H1 (cell line): Measurements from ENCODE around the gene LGI4. TPM values are rescaled to one million over a fixed set of nuclear protein-coding genes. Genes with fewer than 3 reads are reported as not detected.

ENCODE experiments used
- CTCF ChIA-PET: fragments of 300-600 bp; sonication (Branson Sonifier 250); formaldehyde crosslinking; loops from one replicate; lab custom pipeline; 2021; ENCODE audit not compliant: partially characterized antibody; lab: Charles Lee
- POLR2A ChIA-PET: fragments of 300-600 bp; sonication (Branson Sonifier 250); formaldehyde crosslinking; loops from one replicate; lab custom pipeline; 2021; ENCODE audit warnings: inconsistent platforms; ENCODE audit not compliant: partially characterized antibody; lab: Charles Lee
- DNase-seq, 2 experiments: peaks; one replicate each; pipeline versions ENCODE4 v3.0.0 to v3.0.0-alpha.2; 2010 to 2022; ENCODE audit warnings: low spot score in 2 of 2, low read depth in 1 of 2, mixed read lengths in 1 of 2
- FAIRE-seq: peaks from 2 replicates; lab custom pipeline; 2011; peaks lifted over from hg19 to GRCh38; lab: Jason Lieb, UNC
- H2AFZ ChIP-seq: 2 replicates; pipeline ENCODE4 v1.8.1; 2012; ENCODE audit warnings: low read length, inconsistent platforms
- H2AK5ac ChIP-seq: 2 replicates; pipeline ENCODE4 v1.6.1; 2013; ENCODE audit warnings: low read depth, low read length
- H2BK120ac ChIP-seq: replicated peaks from 2 replicates; pipeline ENCODE3; 2013; ENCODE audit warnings: low read depth, low read length, inconsistent platforms
- H2BK12ac ChIP-seq: 2 replicates; pipeline ENCODE4 v1.6.1; 2013; ENCODE audit warnings: low read depth, low read length
- H2BK15ac ChIP-seq: 2 replicates; pipeline ENCODE4 v1.6.1; 2013; ENCODE audit warnings: low read length
- H2BK20ac ChIP-seq: 2 replicates; pipeline ENCODE4 v1.6.1; 2013; ENCODE audit warnings: low read length
- H2BK5ac ChIP-seq: 2 replicates; pipeline ENCODE4 v1.6.1; 2013; ENCODE audit warnings: low read depth, low read length
- H3K14ac ChIP-seq: 2 replicates; pipeline ENCODE4 v1.6.1; 2013; ENCODE audit warnings: inconsistent platforms; ENCODE audit not compliant: insufficient read length
- H3K18ac ChIP-seq: 2 replicates; pipeline ENCODE4 v1.6.1; 2013; ENCODE audit warnings: low read length; ENCODE audit errors: extremely low read depth
- H3K23ac ChIP-seq: 2 replicates; pipeline ENCODE4 v1.6.1; 2013; ENCODE audit warnings: inconsistent platforms; ENCODE audit not compliant: insufficient read length
- H3K23me2 ChIP-seq: 2 replicates; pipeline ENCODE4 v1.6.1; 2013; ENCODE audit warnings: low read depth, low read length
- H3K27ac ChIP-seq: 2 replicates; pipeline ENCODE4 v1.6.1; 2011; ENCODE audit warnings: low read depth, low read length, inconsistent platforms
- H3K27me3 ChIP-seq, 4 experiments: replicated peaks in 1 of 4; 1 replicate in 1 of 4; 2 replicates in 3 of 4; pipeline versions ENCODE4 v1.6.1 to v1.8.1; 2011 to 2013; ENCODE audit warnings: low read length in 3 of 4, mild to moderate bottlenecking in 3 of 4, inconsistent platforms in 2 of 4, mixed read lengths in 2 of 4, moderate library complexity in 1 of 4; ENCODE audit not compliant: control insufficient read depth in 3 of 4, insufficient read depth in 3 of 4; ENCODE audit errors: extremely low read depth in 1 of 4
- H3K36me3 ChIP-seq, 4 experiments: 2 replicates each; pipeline versions ENCODE4 v1.6.1 to v1.8.1; 2011 to 2013; ENCODE audit warnings: mild to moderate bottlenecking in 4 of 4, low read length in 3 of 4, moderate library complexity in 2 of 4, control low read depth in 1 of 4, inconsistent platforms in 1 of 4; ENCODE audit not compliant: insufficient read depth in 4 of 4, control insufficient read depth in 2 of 4
- H3K4ac ChIP-seq: replicated peaks from 2 replicates; pipeline ENCODE3; 2013; ENCODE audit warnings: low read length, low read depth, mixed read lengths, inconsistent platforms; ENCODE audit not compliant: insufficient read length
- H3K4me1 ChIP-seq, 4 experiments: replicated peaks in 1 of 4; 1 replicate in 1 of 4; 2 replicates in 3 of 4; pipeline versions ENCODE4 v1.6.1 to v1.8.1; 2011 to 2013; ENCODE audit warnings: low read length in 3 of 4, inconsistent platforms in 2 of 4, mixed read lengths in 1 of 4; ENCODE audit not compliant: insufficient read depth in 4 of 4, control insufficient read depth in 3 of 4
- H3K4me2 ChIP-seq, 2 experiments: 2 replicates each; pipeline versions ENCODE4 v1.6.1 to v1.8.1; 2011 to 2013; ENCODE audit warnings: low read depth in 2 of 2, low read length in 2 of 2, control low read depth in 1 of 2, inconsistent platforms in 1 of 2, mild to moderate bottlenecking in 1 of 2; ENCODE audit not compliant: insufficient read depth in 1 of 2
- H3K4me3 ChIP-seq, 4 experiments: fragments of 200-600, 300-600 bp in 1 of 4; sonication (generic), shearing (Covaris generic), sonication (Bioruptor Twin) in 1 of 4; 2 replicates each; pipeline versions ENCODE4 v1.5.1 to v1.8.1; 2011 to 2016; ENCODE audit warnings: low read length in 4 of 4, low read depth in 3 of 4, control low read depth in 2 of 4, inconsistent platforms in 2 of 4, mild to moderate bottlenecking in 2 of 4, mixed read lengths in 1 of 4, moderate library complexity in 1 of 4; ENCODE audit not compliant: insufficient read depth in 2 of 4; ENCODE audit errors: extremely low read depth in 1 of 4
- H3K56ac ChIP-seq: replicated peaks from 2 replicates; pipeline ENCODE3; 2013; ENCODE audit warnings: low read depth, mild to moderate bottlenecking, mixed read lengths, low read length, inconsistent platforms; ENCODE audit not compliant: insufficient read length
- H3K79me1 ChIP-seq: 2 replicates; pipeline ENCODE4 v1.6.1; 2013; ENCODE audit warnings: low read depth, low read length, control low read depth
- H3K79me2 ChIP-seq, 2 experiments: 2 replicates each; pipeline versions ENCODE4 v1.6.1 to v1.8.1; 2012 to 2013; ENCODE audit warnings: low read length in 2 of 2, mild to moderate bottlenecking in 2 of 2, inconsistent platforms in 1 of 2; ENCODE audit not compliant: insufficient read depth in 2 of 2, control insufficient read depth in 1 of 2
- H3K9ac ChIP-seq, 4 experiments: replicated peaks in 1 of 4; 1 replicate in 1 of 4; 2 replicates in 3 of 4; pipeline versions ENCODE4 v1.6.1 to v1.8.1; 2011 to 2013; ENCODE audit warnings: low read depth in 3 of 4, low read length in 3 of 4, control low read depth in 2 of 4, mild to moderate bottlenecking in 2 of 4, moderate library complexity in 2 of 4, inconsistent platforms in 1 of 4; ENCODE audit errors: extremely low read depth in 1 of 4
- H3K9me3 ChIP-seq, 2 experiments: 2 replicates each; pipeline versions ENCODE4 v1.6.1 to v1.8.1; 2012 to 2013; ENCODE audit warnings: mild to moderate bottlenecking in 2 of 2, moderate library complexity in 2 of 2, control low read depth in 1 of 2, inconsistent platforms in 1 of 2, low read depth in 1 of 2, low read length in 1 of 2, mixed read lengths in 1 of 2; ENCODE audit not compliant: insufficient read depth in 2 of 2
- H4K20me1 ChIP-seq, 2 experiments: replicated peaks in 1 of 2; 2 replicates each; pipeline versions ENCODE3 to v1.8.1; 2011 to 2013; ENCODE audit warnings: inconsistent platforms in 2 of 2, low read length in 2 of 2, mild to moderate bottlenecking in 1 of 2; ENCODE audit not compliant: insufficient read depth in 2 of 2, control insufficient read depth in 1 of 2
- H4K5ac ChIP-seq: 2 replicates; pipeline ENCODE4 v1.6.1; 2013; ENCODE audit warnings: low read length, low read depth, mixed read lengths, inconsistent platforms; ENCODE audit not compliant: insufficient read length
- H4K8ac ChIP-seq: 2 replicates; pipeline ENCODE4 v1.8.0; 2013; ENCODE audit warnings: mild to moderate bottlenecking, moderate library complexity, low read length, inconsistent platforms; ENCODE audit not compliant: insufficient read depth; ENCODE audit errors: extremely low read depth
- H4K91ac ChIP-seq: replicated peaks from 2 replicates; pipeline ENCODE3; 2013; ENCODE audit warnings: low read length, mixed read lengths, inconsistent platforms; ENCODE audit not compliant: insufficient read length
- BACH1 ChIP-seq: IDR thresholded peaks from 2 replicates; pipeline ENCODE4 v1.6.1; 2012; ENCODE audit warnings: low read length, improper control_type of control experiment
- BRCA1 ChIP-seq: IDR thresholded peaks from 2 replicates; pipeline ENCODE4 v1.6.1; 2012; ENCODE audit warnings: low read depth, low read length, improper control_type of control experiment
- HDAC6 ChIP-seq: IDR thresholded peaks from one replicate; pipeline ENCODE4 v1.7.1; 2012; ENCODE audit warnings: low read depth, mild to moderate bottlenecking, inconsistent platforms, low read length, moderate library complexity
- KDM4A ChIP-seq: IDR thresholded peaks from one replicate; pipeline ENCODE4 v1.7.1; 2012; ENCODE audit warnings: low read depth, mild to moderate bottlenecking, moderate library complexity, low read length, inconsistent platforms; ENCODE audit not compliant: severe bottlenecking
- KDM5A ChIP-seq: fragments of 200-600 bp; IDR thresholded peaks from 2 replicates; pipeline ENCODE4 v1.7.1; 2012; ENCODE audit warnings: mild to moderate bottlenecking, low read length, inconsistent platforms, mixed read lengths
- NANOG ChIP-seq: IDR thresholded peaks from 2 replicates; pipeline ENCODE4 v1.6.1; 2011; ENCODE audit warnings: low read length, low read depth, mild to moderate bottlenecking, inconsistent platforms; ENCODE audit not compliant: insufficient read depth, poor library complexity, severe bottlenecking
- NRF1 ChIP-seq: IDR thresholded peaks from 2 replicates; pipeline ENCODE4 v1.6.1; 2011; ENCODE audit warnings: mild to moderate bottlenecking, low read depth, low read length, improper control_type of control experiment
- RFX5 ChIP-seq: IDR thresholded peaks from 2 replicates; pipeline ENCODE4 v1.6.1; 2011; ENCODE audit warnings: low read depth, low read length, improper control_type of control experiment, borderline replicate concordance
- SIN3A ChIP-seq, 2 experiments: IDR thresholded peaks in 1 of 2; conservative IDR thresholded peaks in 1 of 2; 2 replicates each; pipeline ENCODE4 v1.6.1; 2011 to 2012; ENCODE audit warnings: low read length in 2 of 2, improper control_type of control experiment in 1 of 2, low read depth in 1 of 2, mild to moderate bottlenecking in 1 of 2
- SP1 ChIP-seq: IDR thresholded peaks from 2 replicates; pipeline ENCODE4 v1.6.1; 2011; ENCODE audit warnings: low read depth, low read length
- SRF ChIP-seq: IDR thresholded peaks from 2 replicates; pipeline ENCODE4 v1.6.1; 2011; ENCODE audit warnings: mild to moderate bottlenecking, low read depth, low read length, moderate library complexity
- WGBS, 2 experiments: shearing (Covaris generic) in 1 of 2; methylation state at CpG; one replicate each; pipeline versions ENCODE4 v1.1.6 to v1.1.7; 2013 to 2015; ENCODE audit warnings: low lambda C conversion rate in 2 of 2, mixed read lengths in 2 of 2, inconsistent platforms in 1 of 2, low coverage in 1 of 2, missing lambda C conversion rate in 1 of 2; ENCODE audit not compliant: insufficient replicate concordance in 2 of 2, insufficient coverage in 1 of 2, insufficient read length in 1 of 2; ENCODE audit errors: extremely low coverage in 1 of 2, missing lambda C conversion rate in 1 of 2; 5-methylcytosine and 5-hydroxymethylcytosine counted together
- polyA plus RNA-seq, 7 experiments: library from polyadenylated mRNA; depleted of rRNA in 3 of 7; stranded (reverse) in 5 of 7; unstranded in 2 of 7; fragments of >200 nt in 5 of 7; fragments of 200-250 nt in 2 of 7; gene quantifications; 1 replicate in 5 of 7; 2 replicates in 1 of 7; 4 replicates in 1 of 7; pipeline versions ENCODE4 v1.2.1 to v1.2.3, GENCODE V29; 2011 to 2013; ENCODE audit warnings: missing spikeins in 2 of 7, mixed read lengths in 2 of 7
- total RNA-seq: library from RNA; stranded (reverse); fragmentation: NEBNext Ultra II Directional; extraction: Animal tissue kit (Norgen Biotek cat#: 25700); gene quantifications from 2 replicates; pipeline ENCODE4 v1.2.1, GENCODE V29; 2021

LGI4 gene
- total and polyA plus RNA-seq, 2 of the 8 experiments (the other 6 are each of a cell fraction or from before 2014, with no cell fraction given), result 2.0 to 8.2 TPM

DNA sequence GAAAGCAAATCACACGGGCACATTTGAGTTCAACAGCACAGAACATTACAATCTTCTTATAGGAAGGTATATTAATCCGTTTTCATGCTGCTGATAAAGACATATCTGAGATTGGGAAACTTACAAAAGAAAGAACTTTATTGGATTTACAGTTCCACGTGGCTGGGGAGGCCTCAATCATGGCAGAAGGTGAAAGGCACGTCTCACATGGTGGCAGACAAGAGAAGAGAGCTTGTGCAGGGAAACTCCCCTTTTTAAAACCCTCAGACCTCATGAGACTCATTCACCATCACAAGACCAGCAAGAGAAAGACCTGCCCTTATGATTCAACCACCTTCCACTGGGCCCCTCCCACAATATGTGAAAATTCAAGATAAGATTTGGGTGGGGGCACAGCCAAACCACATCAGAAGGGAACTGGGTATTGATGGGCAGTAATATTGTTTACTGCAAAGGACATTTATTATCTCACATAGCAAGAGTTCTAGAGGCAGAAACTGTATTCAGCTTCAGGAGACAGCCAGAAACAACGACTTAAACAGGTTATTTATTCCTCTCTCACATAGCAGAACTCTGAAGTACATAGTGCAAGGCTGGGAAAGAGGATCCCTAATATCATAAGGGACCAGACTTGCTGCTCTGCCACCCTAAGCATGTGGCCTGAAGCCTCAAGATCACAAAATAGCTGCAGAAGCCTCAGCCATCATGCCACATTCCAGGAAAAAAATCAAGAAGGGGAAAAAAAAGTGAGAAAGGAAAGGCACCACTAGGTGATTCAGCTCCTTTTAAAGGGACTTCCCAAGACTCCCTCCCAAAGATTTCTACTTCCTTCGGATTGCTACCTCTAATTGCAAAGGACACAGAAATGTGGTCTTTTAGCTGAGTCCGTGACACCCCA is 42.8 kb upstream of the LGI4 start:
- Histone ChIP-seq H2BK15ac (no peak overlapping the region), H3K36me3 (no peaks in the 10 kb centered on the region), H4K5ac (no peak overlapping the region), H3K9ac (no peak overlapping the region), H3K27ac (no peak overlapping the region), H2BK12ac (no peak overlapping the region), H3K18ac (no peak overlapping the region), H4K20me1 (no peaks in the 10 kb centered on the region), H3K4me1 (no peaks in the 10 kb centered on the region), H3K27me3 (no peaks in the 10 kb centered on the region; a peak in 1 of 7 replicates), H3K4me2 (no peak overlapping the region), H3K56ac (no peak overlapping the region), H4K8ac (no peak overlapping the region), H2BK5ac (no peak overlapping the region), H3K79me2 (no peaks in the 10 kb centered on the region), H2BK120ac (no peak overlapping the region), H3K9me3 (no peaks in the 10 kb centered on the region), H3K4ac (no peak overlapping the region), H2AFZ (no peak overlapping the region), H3K4me3 (no peak overlapping the region), H3K14ac (no peak overlapping the region), H2AK5ac (no peak overlapping the region), H3K23ac (no peak overlapping the region), H3K23me2 (no peaks in the 10 kb centered on the region), H4K91ac (no peak overlapping the region), H2BK20ac (no peak overlapping the region), H3K79me1 (no peaks in the 10 kb centered on the region)
- ChIA-PET POLR2A (interaction anchor here (0.8 to 1.7 kb wide), 3 partner anchors 17 to 44 kb away, joined by 3 to 4 read pairs (median 3); no protein-coding TSS in a partner anchor), CTCF (interaction anchor here (0.7 to 2.7 kb wide), 7 partner anchors 9 to 202 kb away, joined by 3 to 16 read pairs (median 4); partner anchors contain the start of gene FXYD7)
- DNase-seq (no peak), FAIRE-seq (no peak)
- 84% methylated on average over 7 of the region's 7 CpGs; no CpG with 5 or more reads in 1 of the 2 experiments for WGBS, 2 experiments
- TF ChIP-seq BACH1, result no peak
- TF ChIP-seq NANOG, result no peak
- TF ChIP-seq SIN3A (conservative IDR thresholded peaks at IDR 0.05 in 1 of 2, IDR thresholded peaks at IDR 0.05 in 1 of 2; ENCODE audit: low read depth in 1 of 2, low read length in 2 of 2), result no peak
- TF ChIP-seq RFX5, result no peak
- TF ChIP-seq BRCA1, result no peak
- TF ChIP-seq SRF, result no peak
- no peak for TF ChIP-seq KDM4A
- TF ChIP-seq NRF1, result no peak
- TF ChIP-seq SP1, result no peak
- TF ChIP-seq HDAC6, result no peak
- TF ChIP-seq KDM5A, result no peak
